Stimulated activated naive CD8-positive, alpha-beta T cell treated with anti-CD3 and anti-CD28 coated beads, Interleukin-15, Interleukin-2, amounts not matched to agents 100 U/mL and 50 U/mL, for 24 hours (primary cell): ENCODE measurements around the gene SORT1.
"Not testable (repeated sequence)": the region's sequence is repeated elsewhere in the genome, so short reads cannot be mapped to it uniquely, and the experiment has no call there.

Experiments used
- ATAC-seq: fragments of 150-1000 bp; cut with Tn5 transposase; one replicate; pipeline ENCODE4 v1.10.0; 2021
- DNase-seq: peaks from one replicate; pipeline ENCODE4 v3.0.0; 2021

Gene SORT1

DNA sequence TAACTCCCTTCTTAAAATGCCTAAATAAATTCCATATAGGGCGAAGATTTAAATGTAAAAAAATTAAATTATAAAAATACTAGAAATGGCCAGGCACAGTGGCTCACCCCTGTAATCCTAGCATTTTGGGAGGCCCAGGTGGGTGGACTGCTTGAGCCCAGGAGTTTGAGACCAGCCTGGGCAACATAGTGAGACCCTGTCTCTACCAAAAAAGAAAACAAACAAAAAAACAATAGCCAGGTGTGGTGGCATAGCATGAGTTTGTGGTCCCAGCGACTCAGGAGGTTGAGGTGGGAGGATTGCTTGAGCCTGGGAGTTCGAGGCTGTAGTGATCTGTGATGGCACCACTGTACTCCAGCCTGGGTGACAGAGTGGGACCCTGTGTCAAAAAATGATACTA, 17.8 kb downstream of the SORT1 start:
- ATAC-seq, result no peak
- no peak for DNase-seq

- no peak for DNase-seq
- no peak for ATAC-seq
Measured at GRCh38 chr1:109379422-109379821, 18.3 kb downstream of the SORT1 start.

DNA sequence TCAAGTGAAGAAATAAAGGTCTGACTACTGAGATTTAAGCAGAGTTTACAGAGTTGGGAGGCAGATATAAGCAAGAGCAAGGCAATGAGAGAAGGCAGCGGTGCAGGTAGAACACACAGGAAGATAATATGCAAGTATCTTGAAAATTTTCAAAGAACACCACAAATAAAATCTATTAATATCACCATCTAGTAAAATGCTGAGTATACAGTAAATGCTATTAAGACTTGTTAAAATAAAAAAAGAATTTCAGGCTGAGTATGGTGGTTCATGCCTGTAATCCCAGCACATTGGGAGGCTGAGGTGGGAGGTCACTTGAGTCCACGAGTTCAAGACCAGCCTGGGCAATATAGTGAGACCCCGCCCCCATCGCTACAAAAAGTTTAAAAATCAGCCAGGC, 20.0 kb downstream of the SORT1 start:
- ATAC-seq (no peak), DNase-seq (no peak)

DNA sequence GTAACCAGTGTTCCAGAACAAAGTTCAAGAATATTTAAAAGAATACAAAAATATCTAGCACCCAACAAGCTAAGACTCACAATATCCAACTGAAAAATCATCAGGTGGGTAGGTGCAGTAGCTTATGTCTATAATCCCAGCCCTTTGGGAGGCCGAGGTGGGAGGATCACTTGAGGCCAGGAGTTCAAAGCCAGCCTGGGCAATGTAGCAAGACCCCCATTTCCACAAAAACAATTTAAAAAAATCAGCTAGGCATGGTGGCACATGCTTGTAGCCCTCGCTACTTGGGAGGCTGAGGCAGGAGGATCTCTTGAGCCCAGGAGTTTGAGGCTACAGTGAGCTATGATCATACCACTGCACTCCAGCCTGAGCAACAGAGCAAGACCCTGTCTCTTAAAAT, 24.0 kb downstream of the SORT1 start:
- ATAC-seq, DNase-seq: not testable (repeated sequence)

DNA sequence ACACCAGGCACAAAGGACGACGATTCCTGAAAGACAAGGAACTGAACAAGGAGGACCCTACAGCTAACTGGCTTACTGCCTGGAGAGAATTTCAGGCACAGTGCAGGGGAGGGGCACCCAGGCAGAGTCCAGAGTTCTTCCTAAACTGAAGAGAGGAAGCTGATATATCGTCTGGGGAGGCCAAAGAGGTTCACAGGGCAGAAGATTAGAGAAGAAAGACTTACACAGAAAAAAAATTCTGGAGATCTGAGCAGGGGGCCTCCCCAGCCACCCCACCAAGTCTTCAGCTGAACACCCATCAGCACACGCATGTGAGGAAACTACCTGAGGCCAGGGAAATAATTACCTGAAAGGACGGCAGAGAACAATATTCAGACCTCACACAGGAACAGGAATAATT, 24.6 kb downstream of the SORT1 start:
- no peak for ATAC-seq

DNA sequence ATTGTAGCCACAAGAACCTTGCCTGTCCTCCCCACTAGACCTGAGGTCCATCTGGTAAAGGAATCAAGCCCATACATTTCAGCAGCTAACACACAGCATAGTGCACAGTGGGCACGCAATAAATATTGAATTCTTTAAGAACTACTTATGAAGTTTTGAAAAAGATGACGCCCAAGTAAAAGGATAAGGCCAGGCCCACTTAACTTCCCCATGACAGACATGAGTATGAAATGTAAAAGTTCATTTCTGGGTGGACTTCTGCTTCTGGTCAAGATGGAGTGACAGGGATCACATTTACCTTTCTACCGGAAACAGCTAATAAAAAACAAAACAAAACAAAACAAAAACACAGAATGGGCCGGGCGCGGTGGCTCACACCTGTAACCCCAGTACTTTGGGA, 25.4 kb downstream of the SORT1 start:
- no peak for ATAC-seq
- DNase-seq, result no peak

More for the DNA sequence above, 24.6 kb downstream of the SORT1 start:
- DNase-seq, result no peak

- ATAC-seq, result peak; percentile 92
- DNase-seq, result no peak
Measured at GRCh38 chr1:109371341-109371739, 26.4 kb downstream of the SORT1 start.

DNA sequence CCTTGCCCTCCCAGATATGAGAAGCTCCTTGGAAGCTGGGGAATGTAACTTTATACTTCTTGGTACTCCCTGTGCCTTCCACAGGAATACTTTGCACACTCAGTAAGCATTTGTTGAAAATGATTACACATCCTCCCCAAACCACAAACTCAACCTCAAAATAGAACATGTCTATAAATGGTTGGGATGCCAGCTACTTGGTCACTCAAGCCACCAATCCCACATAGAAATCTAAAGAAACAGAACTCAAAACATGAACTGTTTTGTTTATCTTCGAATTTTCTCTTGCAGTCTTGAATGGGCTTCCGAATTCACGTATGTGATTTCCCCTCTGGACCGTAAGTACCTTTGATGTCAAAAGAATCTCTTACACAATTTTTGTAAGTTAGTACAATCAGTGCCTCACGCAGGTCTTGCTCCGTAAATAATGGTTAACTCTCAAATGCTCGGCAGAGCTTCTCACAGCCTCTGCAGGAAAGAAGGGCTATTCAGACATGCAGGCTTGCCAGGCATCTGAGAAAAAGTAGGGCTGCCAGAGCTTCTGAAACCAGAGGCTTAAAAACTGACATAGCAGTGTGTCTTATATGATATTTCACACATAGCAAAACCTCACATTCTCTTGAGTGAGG, 26.9 kb downstream of the SORT1 start:
- ATAC-seq (peak; percentile 17), DNase-seq (no peak)

DNA sequence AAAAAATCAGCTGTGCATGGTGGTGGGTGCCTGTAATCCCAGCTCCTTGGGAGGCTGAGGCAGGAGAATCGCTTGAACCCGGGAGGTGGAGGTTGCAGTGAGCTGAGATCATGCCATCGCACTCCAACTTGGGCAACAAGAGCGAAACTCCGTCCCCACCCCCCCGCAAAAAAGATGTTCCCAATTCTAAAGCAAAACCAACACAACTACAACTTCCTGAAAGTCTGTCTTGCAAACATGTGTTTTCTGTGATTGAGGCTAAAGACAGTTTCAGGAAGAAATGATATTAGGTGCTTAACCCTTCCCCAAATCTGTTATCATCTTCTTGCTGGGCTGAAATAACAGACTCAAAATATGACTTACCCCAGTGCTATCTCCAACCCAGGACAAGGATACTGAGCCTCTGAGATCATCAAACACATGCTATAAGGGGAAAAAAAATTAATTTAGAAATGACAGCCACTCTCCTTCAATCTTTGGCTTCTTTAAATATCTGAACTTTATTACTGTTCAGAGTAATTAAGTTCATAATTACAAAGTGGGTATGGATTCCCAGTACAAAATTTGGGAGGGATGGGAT, 28.5 kb downstream of the SORT1 start:
- no peak for ATAC-seq
- no peak for DNase-seq

DNA sequence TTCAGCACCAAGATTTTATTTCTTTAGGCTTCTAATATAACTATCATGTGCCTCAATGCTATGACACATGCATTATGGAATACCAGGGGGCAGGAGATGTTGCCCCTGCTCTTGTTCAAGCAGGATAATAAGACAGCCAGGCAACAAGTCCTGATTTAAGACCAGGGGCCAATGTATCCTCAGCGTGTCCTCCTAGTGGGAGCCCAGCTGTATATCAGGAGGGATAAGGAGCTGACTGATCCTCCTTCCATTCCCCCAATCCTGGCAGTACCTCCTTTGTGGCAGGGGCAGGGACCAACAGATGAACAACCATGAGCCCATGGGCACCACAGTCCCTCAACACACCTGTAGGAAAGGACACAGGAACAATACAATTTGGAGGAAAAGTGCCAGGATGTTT, 29.3 kb downstream of the SORT1 start:
- ATAC-seq, result no peak
- no peak for DNase-seq

- ATAC-seq, result no peak
Measured at GRCh38 chr1:109367626-109368025, 30.1 kb downstream of the SORT1 start.

DNA sequence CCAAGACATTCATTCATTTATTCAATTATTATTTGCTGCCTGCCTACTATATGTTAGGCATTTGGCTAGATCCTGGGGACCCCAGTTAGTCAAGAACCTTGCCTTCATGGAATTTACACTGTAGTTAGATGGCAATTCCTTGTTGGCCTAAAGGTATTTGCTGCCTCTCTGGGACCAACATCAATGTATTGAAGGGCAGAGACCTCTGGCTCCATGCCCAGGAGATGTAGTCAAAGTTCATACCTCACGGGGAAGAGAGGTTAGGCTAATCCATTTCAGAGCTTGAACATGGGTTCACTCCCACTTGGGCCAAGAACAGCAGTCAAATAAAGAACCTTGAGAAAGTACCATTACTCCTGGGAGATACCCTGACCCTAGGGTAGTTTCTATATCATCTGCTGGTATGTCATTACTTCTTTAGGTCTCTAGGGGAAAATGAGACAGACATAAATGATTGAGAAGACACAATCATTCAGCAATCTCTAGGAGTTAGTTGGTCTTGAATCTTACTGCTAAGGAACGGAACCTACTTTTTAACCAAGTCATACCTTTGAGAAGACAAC, 32.0 kb downstream of the SORT1 start:
- DNase-seq (no peak), ATAC-seq (no peak)

More at GRCh38 chr1:109367626-109368025, 30.1 kb downstream of the SORT1 start:
- DNase-seq, result no peak

DNA sequence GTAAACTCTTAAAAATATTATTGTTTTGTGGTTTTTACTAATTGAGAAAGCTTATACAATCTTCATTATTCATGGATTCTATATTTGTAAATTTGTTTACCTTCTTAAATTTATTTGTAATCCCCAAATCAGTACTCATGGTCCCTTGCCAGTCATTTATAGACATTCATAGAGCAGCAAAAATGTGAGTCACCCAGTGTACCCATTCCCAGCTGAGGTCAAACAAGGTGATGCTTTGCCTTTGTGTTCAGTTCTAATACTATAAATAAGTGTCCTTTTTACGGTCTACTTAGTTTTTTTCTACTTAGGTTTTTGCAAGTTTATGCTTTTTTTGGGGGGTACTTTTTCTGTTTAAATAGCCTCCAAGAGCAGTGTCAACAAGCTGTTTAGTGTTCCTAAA, 36.1 kb downstream of the SORT1 start:
- no peak for ATAC-seq
- DNase-seq, result no peak

GRCh38 chr1:109361069-109361468, 36.6 kb downstream of the SORT1 start:
- DNase-seq (no peak), ATAC-seq (no peak)

- DNase-seq (no peak), ATAC-seq (no peak)
Measured at GRCh38 chr1:109357616-109358015, 40.1 kb downstream of the SORT1 start.

DNA sequence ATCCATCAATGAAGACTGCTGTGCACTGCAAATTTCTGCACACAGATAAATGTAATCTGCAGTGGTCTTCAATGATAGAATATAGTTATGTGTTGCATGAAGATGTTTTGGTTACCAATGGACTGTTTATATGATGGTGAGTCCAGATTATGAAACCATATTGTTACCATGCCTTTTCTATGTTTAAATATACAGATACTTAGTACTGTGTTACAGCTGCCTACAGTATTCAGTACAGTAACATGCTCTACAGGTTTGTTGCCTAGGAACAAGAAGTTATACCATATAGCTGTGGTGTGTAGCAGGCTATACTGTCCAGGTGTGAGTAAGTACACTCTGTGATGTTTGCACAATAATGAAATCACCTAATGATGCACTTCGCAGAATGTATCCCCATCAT, 40.8 kb downstream of the SORT1 start:
- no peak for DNase-seq
- no peak for ATAC-seq

GRCh38 chr1:109356505-109356904, 41.2 kb downstream of the SORT1 start:
- DNase-seq (no peak), ATAC-seq (no peak)

GRCh38 chr1:109354929-109355328, 42.8 kb downstream of the SORT1 start:
- DNase-seq, result no peak

GRCh38 chr1:109351457-109351856, 46.3 kb downstream of the SORT1 start:
- ATAC-seq (no peak), DNase-seq (no peak)

More at GRCh38 chr1:109354929-109355328, 42.8 kb downstream of the SORT1 start:
- no peak for ATAC-seq

DNA sequence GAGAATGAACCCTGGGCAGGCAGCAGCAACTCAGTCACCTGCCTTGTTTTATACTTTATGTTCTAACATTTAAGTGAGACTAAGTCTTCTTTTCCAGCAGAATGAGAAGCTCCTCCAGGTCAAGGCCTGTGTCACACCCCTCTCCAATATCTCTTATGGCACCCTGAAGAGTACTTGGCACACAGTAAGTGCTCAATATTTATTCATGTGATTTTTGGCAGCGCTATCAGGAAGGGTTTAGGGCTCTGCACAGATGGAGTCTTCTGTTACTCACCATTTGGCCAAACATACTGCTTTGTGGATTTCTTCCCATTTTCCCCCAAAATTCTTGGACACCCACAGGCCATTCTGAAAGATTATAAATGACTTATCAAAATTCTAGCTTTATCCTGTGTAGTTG, 47.1 kb downstream of the SORT1 start:
- no peak for ATAC-seq
- no peak for DNase-seq

GRCh38 chr1:109350182-109350581, 47.5 kb downstream of the SORT1 start:
- DNase-seq (no peak), ATAC-seq (no peak)

DNA sequence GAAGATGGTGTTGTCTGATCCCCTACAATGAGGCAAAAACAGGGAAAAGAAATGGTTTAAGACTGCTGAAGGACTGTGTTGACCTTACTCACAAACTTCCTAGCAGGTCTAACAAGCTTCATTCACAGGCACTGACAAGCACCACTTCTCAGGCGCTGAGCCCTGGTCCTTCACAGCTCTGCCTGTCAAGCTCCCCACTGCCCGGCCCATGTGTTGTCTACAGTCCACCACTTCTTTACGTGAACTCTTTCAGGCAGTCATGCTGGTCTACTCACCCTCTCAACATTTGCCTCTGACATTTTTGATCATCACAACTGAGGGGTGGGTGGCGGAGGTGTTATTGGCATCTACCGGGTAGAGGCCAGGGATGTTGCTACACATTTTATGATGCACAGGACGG, 50.2 kb downstream of the SORT1 start:
- no peak for ATAC-seq
- no peak for DNase-seq

- DNase-seq, result no peak
- ATAC-seq, result no peak
Measured at GRCh38 chr1:109341944-109342930, 55.5 kb downstream of the SORT1 start.
